ENCODE data around the gene HLA-B.

HLA-B gene

DNA sequence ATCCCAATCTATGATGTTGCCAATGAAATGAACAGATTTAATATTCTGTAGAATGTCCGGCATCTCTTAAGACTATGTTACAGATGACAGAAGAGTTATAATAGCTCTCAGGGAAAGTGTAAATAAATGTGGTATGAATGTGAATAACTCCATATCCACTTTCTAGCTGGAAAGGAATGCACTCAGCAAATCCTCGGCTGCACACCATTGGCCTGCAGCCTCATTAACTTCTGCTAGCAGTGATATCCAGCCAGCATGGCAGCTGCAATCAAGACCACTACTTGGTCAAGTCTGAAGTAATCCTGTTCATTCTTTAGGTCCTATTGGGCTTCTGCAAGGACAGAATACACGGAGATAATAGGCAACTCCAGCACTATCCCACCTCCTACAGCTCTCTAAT is 29.1 kb upstream of the HLA-B start:
- no peak overlapping the region for H2AFZ ChIP-seq (ENCODE audit: low read length)
- no peak overlapping the region for H3K4me3 ChIP-seq (ENCODE audit: low read depth, low read length, poor library complexity, severe bottlenecking)
- H3K4me1 ChIP-seq (ENCODE audit: insufficient read depth, low read length, severe bottlenecking): no peaks in the 10 kb centered on the region
- no peak overlapping the region for H3K9ac ChIP-seq (ENCODE audit: low read length)
- no peaks in the 10 kb centered on the region for H3K9me3 ChIP-seq (ENCODE audit: low read length)
- no peaks in the 10 kb centered on the region for H3F3A ChIP-seq (ENCODE audit: insufficient read depth, low read length)
- no peaks in the 10 kb centered on the region for H3K9me2 ChIP-seq (ENCODE audit: low read depth, low read length)
- no peak overlapping the region for H3K4me2 ChIP-seq (ENCODE audit: low read length)
- H3K27me3 ChIP-seq (ENCODE audit: insufficient read depth, low read length): no peaks in the 10 kb centered on the region
- TF ChIP-seq, protein P1, sequence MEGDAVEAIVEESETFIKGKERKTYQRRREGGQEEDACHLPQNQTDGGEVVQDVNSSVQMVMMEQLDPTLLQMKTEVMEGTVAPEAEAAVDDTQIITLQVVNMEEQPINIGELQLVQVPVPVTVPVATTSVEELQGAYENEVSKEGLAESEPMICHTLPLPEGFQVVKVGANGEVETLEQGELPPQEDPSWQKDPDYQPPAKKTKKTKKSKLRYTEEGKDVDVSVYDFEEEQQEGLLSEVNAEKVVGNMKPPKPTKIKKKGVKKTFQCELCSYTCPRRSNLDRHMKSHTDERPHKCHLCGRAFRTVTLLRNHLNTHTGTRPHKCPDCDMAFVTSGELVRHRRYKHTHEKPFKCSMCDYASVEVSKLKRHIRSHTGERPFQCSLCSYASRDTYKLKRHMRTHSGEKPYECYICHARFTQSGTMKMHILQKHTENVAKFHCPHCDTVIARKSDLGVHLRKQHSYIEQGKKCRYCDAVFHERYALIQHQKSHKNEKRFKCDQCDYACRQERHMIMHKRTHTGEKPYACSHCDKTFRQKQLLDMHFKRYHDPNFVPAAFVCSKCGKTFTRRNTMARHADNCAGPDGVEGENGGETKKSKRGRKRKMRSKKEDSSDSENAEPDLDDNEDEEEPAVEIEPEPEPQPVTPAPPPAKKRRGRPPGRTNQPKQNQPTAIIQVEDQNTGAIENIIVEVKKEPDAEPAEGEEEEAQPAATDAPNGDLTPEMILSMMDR (IDR thresholded peaks at IDR 0.05; ENCODE audit: low read length): no peak
- no peak for TF ChIP-seq EZH2 (IDR thresholded peaks at IDR 0.05; ENCODE audit: borderline replicate concordance, low read length)
- no peaks in the 10 kb centered on the region; the same call in 1 of the 2 replicates for H3K36me3 ChIP-seq (ENCODE audit: insufficient read depth, low read length)
- H4K20me1 ChIP-seq (ENCODE audit: insufficient read depth, low read length): no peaks in the 10 kb centered on the region
- no peaks in the 10 kb centered on the region for H3K79me2 ChIP-seq (ENCODE audit: insufficient read depth, low read length)
- H3K27ac ChIP-seq (ENCODE audit: low read depth, low read length, poor library complexity, severe bottlenecking): no peak overlapping the region

DNA sequence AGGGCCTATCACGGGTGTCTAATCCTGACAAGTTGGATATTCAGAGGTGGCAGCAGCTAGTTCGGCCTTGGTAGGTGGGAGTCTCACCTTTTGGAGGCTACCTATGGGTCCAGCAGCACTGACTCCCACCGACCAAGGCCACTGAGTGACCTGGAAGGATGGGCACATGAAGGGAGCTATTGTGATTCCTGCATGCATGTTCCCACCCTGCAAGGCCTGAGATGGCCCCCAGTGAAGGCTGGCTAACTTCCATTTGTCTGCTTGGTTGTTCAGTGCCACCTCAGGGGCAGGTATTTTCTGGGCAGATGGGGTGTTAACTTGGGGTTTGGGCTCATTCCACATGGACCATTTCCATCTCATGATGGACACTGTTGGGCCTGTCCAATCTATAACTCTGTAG is 28.1 kb upstream of the HLA-B start:
- Histone ChIP-seq H3K4me1 (ENCODE audit: insufficient read depth, low read length, severe bottlenecking) (no peaks in the 10 kb centered on the region), H3K9me3 (ENCODE audit: low read length) (no peaks in the 10 kb centered on the region), H3K4me3 (ENCODE audit: low read depth, low read length, poor library complexity, severe bottlenecking) (no peak overlapping the region), H3K36me3 (ENCODE audit: insufficient read depth, low read length) (no peaks in the 10 kb centered on the region), H3K4me2 (ENCODE audit: low read length) (no peak overlapping the region), H3K27me3 (ENCODE audit: insufficient read depth, low read length) (no peaks in the 10 kb centered on the region), H4K20me1 (ENCODE audit: insufficient read depth, low read length) (no peaks in the 10 kb centered on the region), H3K27ac (ENCODE audit: low read depth, low read length, poor library complexity, severe bottlenecking) (no peak overlapping the region), H3F3A (ENCODE audit: insufficient read depth, low read length) (no peaks in the 10 kb centered on the region), H2AFZ (ENCODE audit: low read length) (no peak overlapping the region), H3K79me2 (ENCODE audit: insufficient read depth, low read length) (no peaks in the 10 kb centered on the region), H3K9ac (ENCODE audit: low read length) (no peak overlapping the region), H3K9me2 (ENCODE audit: low read depth, low read length) (no peaks in the 10 kb centered on the region)
- TF ChIP-seq EZH2 (IDR thresholded peaks at IDR 0.05; ENCODE audit: borderline replicate concordance, low read length): no peak
- TF ChIP-seq, protein P1 (IDR thresholded peaks at IDR 0.05; ENCODE audit: low read length): no peak

DNA sequence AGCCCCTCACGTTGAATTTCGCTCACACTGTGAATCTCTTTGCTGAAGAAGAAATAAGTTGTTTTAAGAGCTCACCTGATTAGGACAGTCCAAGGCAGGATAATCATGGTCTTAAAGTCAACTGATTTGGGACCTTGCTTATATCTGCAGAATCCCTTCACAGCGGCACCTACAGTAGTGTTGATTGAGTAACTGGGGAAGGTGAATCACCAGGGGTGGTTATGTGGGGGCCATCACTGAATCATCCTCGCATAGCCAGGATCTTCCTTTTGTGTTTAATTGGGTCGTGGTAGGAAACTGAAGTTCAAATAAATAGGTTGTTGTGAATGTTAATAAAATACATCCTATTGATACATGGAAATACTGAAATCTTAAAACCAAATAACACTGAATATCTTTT is 26.2 kb upstream of the HLA-B start:
- no peak overlapping the region for H2AFZ ChIP-seq (ENCODE audit: low read length)
- no peak overlapping the region for H3K4me3 ChIP-seq (ENCODE audit: low read depth, low read length, poor library complexity, severe bottlenecking)
- no peaks in the 10 kb centered on the region for H3K4me1 ChIP-seq (ENCODE audit: insufficient read depth, low read length, severe bottlenecking)
- no peaks in the 10 kb centered on the region for H3K9me2 ChIP-seq (ENCODE audit: low read depth, low read length)
- H3K9me3 ChIP-seq (ENCODE audit: low read length): no peaks in the 10 kb centered on the region
- H3K27me3 ChIP-seq (ENCODE audit: insufficient read depth, low read length): no peaks in the 10 kb centered on the region
- no peaks in the 10 kb centered on the region for H3K36me3 ChIP-seq (ENCODE audit: insufficient read depth, low read length)
- H4K20me1 ChIP-seq (ENCODE audit: insufficient read depth, low read length): no peaks in the 10 kb centered on the region
- H3K4me2 ChIP-seq (ENCODE audit: low read length): no peak overlapping the region
- no peaks in the 10 kb centered on the region for H3K79me2 ChIP-seq (ENCODE audit: insufficient read depth, low read length)
- TF ChIP-seq, protein P1 (IDR thresholded peaks at IDR 0.05; ENCODE audit: low read length): no peak
- TF ChIP-seq EZH2 (IDR thresholded peaks at IDR 0.05; ENCODE audit: borderline replicate concordance, low read length): no peak
- H3K27ac ChIP-seq (ENCODE audit: low read depth, low read length, poor library complexity, severe bottlenecking): no peak overlapping the region
- no peaks in the 10 kb centered on the region for H3F3A ChIP-seq (ENCODE audit: insufficient read depth, low read length)
- H3K9ac ChIP-seq (ENCODE audit: low read length): no peak overlapping the region

Measured in OCI-LY1 (cell line).